H1 (cell line): ENCODE results near the gene PHOSPHO2. TPM values are rescaled to one million over a fixed set of nuclear protein-coding genes. Genes with fewer than 3 reads are reported as not detected.

Experiments used
- CTCF ChIA-PET: fragments of 300-600 bp; sonication (Branson Sonifier 250); formaldehyde crosslinking; loops from one replicate; lab custom pipeline; 2021; ENCODE audit not compliant: partially characterized antibody; lab: Charles Lee
- POLR2A ChIA-PET: fragments of 300-600 bp; sonication (Branson Sonifier 250); formaldehyde crosslinking; loops from one replicate; lab custom pipeline; 2021; ENCODE audit warnings: inconsistent platforms; ENCODE audit not compliant: partially characterized antibody; lab: Charles Lee
- DNase-seq, 2 experiments: peaks; one replicate each; pipeline versions ENCODE4 v3.0.0 to v3.0.0-alpha.2; 2010 to 2022; ENCODE audit warnings: low spot score in 2 of 2, low read depth in 1 of 2, mixed read lengths in 1 of 2
- FAIRE-seq: peaks from 2 replicates; lab custom pipeline; 2011; peaks lifted over from hg19 to GRCh38; lab: Jason Lieb, UNC
- H2AFZ ChIP-seq: 2 replicates; pipeline ENCODE4 v1.8.1; 2012; ENCODE audit warnings: low read length, inconsistent platforms
- H2AK5ac ChIP-seq: 2 replicates; pipeline ENCODE4 v1.6.1; 2013; ENCODE audit warnings: low read depth, low read length
- H2BK120ac ChIP-seq: replicated peaks from 2 replicates; pipeline ENCODE3; 2013; ENCODE audit warnings: low read depth, low read length, inconsistent platforms
- H2BK12ac ChIP-seq: 2 replicates; pipeline ENCODE4 v1.6.1; 2013; ENCODE audit warnings: low read depth, low read length
- H2BK15ac ChIP-seq: 2 replicates; pipeline ENCODE4 v1.6.1; 2013; ENCODE audit warnings: low read length
- H2BK20ac ChIP-seq: 2 replicates; pipeline ENCODE4 v1.6.1; 2013; ENCODE audit warnings: low read length
- H2BK5ac ChIP-seq: 2 replicates; pipeline ENCODE4 v1.6.1; 2013; ENCODE audit warnings: low read depth, low read length
- H3K14ac ChIP-seq: 2 replicates; pipeline ENCODE4 v1.6.1; 2013; ENCODE audit warnings: inconsistent platforms; ENCODE audit not compliant: insufficient read length
- H3K18ac ChIP-seq: 2 replicates; pipeline ENCODE4 v1.6.1; 2013; ENCODE audit warnings: low read length; ENCODE audit errors: extremely low read depth
- H3K23ac ChIP-seq: 2 replicates; pipeline ENCODE4 v1.6.1; 2013; ENCODE audit warnings: inconsistent platforms; ENCODE audit not compliant: insufficient read length
- H3K23me2 ChIP-seq: 2 replicates; pipeline ENCODE4 v1.6.1; 2013; ENCODE audit warnings: low read depth, low read length
- H3K27ac ChIP-seq: 2 replicates; pipeline ENCODE4 v1.6.1; 2011; ENCODE audit warnings: low read depth, low read length, inconsistent platforms
- H3K27me3 ChIP-seq, 4 experiments: replicated peaks in 1 of 4; 1 replicate in 1 of 4; 2 replicates in 3 of 4; pipeline versions ENCODE4 v1.6.1 to v1.8.1; 2011 to 2013; ENCODE audit warnings: low read length in 3 of 4, mild to moderate bottlenecking in 3 of 4, inconsistent platforms in 2 of 4, mixed read lengths in 2 of 4, moderate library complexity in 1 of 4; ENCODE audit not compliant: control insufficient read depth in 3 of 4, insufficient read depth in 3 of 4; ENCODE audit errors: extremely low read depth in 1 of 4
- H3K36me3 ChIP-seq, 4 experiments: 2 replicates each; pipeline versions ENCODE4 v1.6.1 to v1.8.1; 2011 to 2013; ENCODE audit warnings: mild to moderate bottlenecking in 4 of 4, low read length in 3 of 4, moderate library complexity in 2 of 4, control low read depth in 1 of 4, inconsistent platforms in 1 of 4; ENCODE audit not compliant: insufficient read depth in 4 of 4, control insufficient read depth in 2 of 4
- H3K4ac ChIP-seq: replicated peaks from 2 replicates; pipeline ENCODE3; 2013; ENCODE audit warnings: low read length, low read depth, mixed read lengths, inconsistent platforms; ENCODE audit not compliant: insufficient read length
- H3K4me1 ChIP-seq, 4 experiments: replicated peaks in 1 of 4; 1 replicate in 1 of 4; 2 replicates in 3 of 4; pipeline versions ENCODE4 v1.6.1 to v1.8.1; 2011 to 2013; ENCODE audit warnings: low read length in 3 of 4, inconsistent platforms in 2 of 4, mixed read lengths in 1 of 4; ENCODE audit not compliant: insufficient read depth in 4 of 4, control insufficient read depth in 3 of 4
- H3K4me2 ChIP-seq, 2 experiments: 2 replicates each; pipeline versions ENCODE4 v1.6.1 to v1.8.1; 2011 to 2013; ENCODE audit warnings: low read depth in 2 of 2, low read length in 2 of 2, control low read depth in 1 of 2, inconsistent platforms in 1 of 2, mild to moderate bottlenecking in 1 of 2; ENCODE audit not compliant: insufficient read depth in 1 of 2
- H3K4me3 ChIP-seq, 4 experiments: fragments of 200-600, 300-600 bp in 1 of 4; sonication (generic), shearing (Covaris generic), sonication (Bioruptor Twin) in 1 of 4; 2 replicates each; pipeline versions ENCODE4 v1.5.1 to v1.8.1; 2011 to 2016; ENCODE audit warnings: low read length in 4 of 4, low read depth in 3 of 4, control low read depth in 2 of 4, inconsistent platforms in 2 of 4, mild to moderate bottlenecking in 2 of 4, mixed read lengths in 1 of 4, moderate library complexity in 1 of 4; ENCODE audit not compliant: insufficient read depth in 2 of 4; ENCODE audit errors: extremely low read depth in 1 of 4
- H3K56ac ChIP-seq: replicated peaks from 2 replicates; pipeline ENCODE3; 2013; ENCODE audit warnings: low read depth, mild to moderate bottlenecking, mixed read lengths, low read length, inconsistent platforms; ENCODE audit not compliant: insufficient read length
- H3K79me1 ChIP-seq: 2 replicates; pipeline ENCODE4 v1.6.1; 2013; ENCODE audit warnings: low read depth, low read length, control low read depth
- H3K79me2 ChIP-seq, 2 experiments: 2 replicates each; pipeline versions ENCODE4 v1.6.1 to v1.8.1; 2012 to 2013; ENCODE audit warnings: low read length in 2 of 2, mild to moderate bottlenecking in 2 of 2, inconsistent platforms in 1 of 2; ENCODE audit not compliant: insufficient read depth in 2 of 2, control insufficient read depth in 1 of 2
- H3K9ac ChIP-seq, 4 experiments: replicated peaks in 1 of 4; 1 replicate in 1 of 4; 2 replicates in 3 of 4; pipeline versions ENCODE4 v1.6.1 to v1.8.1; 2011 to 2013; ENCODE audit warnings: low read depth in 3 of 4, low read length in 3 of 4, control low read depth in 2 of 4, mild to moderate bottlenecking in 2 of 4, moderate library complexity in 2 of 4, inconsistent platforms in 1 of 4; ENCODE audit errors: extremely low read depth in 1 of 4
- H3K9me3 ChIP-seq, 2 experiments: 2 replicates each; pipeline versions ENCODE4 v1.6.1 to v1.8.1; 2012 to 2013; ENCODE audit warnings: mild to moderate bottlenecking in 2 of 2, moderate library complexity in 2 of 2, control low read depth in 1 of 2, inconsistent platforms in 1 of 2, low read depth in 1 of 2, low read length in 1 of 2, mixed read lengths in 1 of 2; ENCODE audit not compliant: insufficient read depth in 2 of 2
- H4K20me1 ChIP-seq, 2 experiments: replicated peaks in 1 of 2; 2 replicates each; pipeline versions ENCODE3 to v1.8.1; 2011 to 2013; ENCODE audit warnings: inconsistent platforms in 2 of 2, low read length in 2 of 2, mild to moderate bottlenecking in 1 of 2; ENCODE audit not compliant: insufficient read depth in 2 of 2, control insufficient read depth in 1 of 2
- H4K5ac ChIP-seq: 2 replicates; pipeline ENCODE4 v1.6.1; 2013; ENCODE audit warnings: low read length, low read depth, mixed read lengths, inconsistent platforms; ENCODE audit not compliant: insufficient read length
- H4K8ac ChIP-seq: 2 replicates; pipeline ENCODE4 v1.8.0; 2013; ENCODE audit warnings: mild to moderate bottlenecking, moderate library complexity, low read length, inconsistent platforms; ENCODE audit not compliant: insufficient read depth; ENCODE audit errors: extremely low read depth
- H4K91ac ChIP-seq: replicated peaks from 2 replicates; pipeline ENCODE3; 2013; ENCODE audit warnings: low read length, mixed read lengths, inconsistent platforms; ENCODE audit not compliant: insufficient read length
- CEBPB ChIP-seq: IDR thresholded peaks from 2 replicates; pipeline ENCODE4 v1.6.1; 2012; ENCODE audit warnings: low read depth, low read length
- CHD1 ChIP-seq: IDR thresholded peaks from 2 replicates; pipeline ENCODE4 v1.6.1; 2012; ENCODE audit warnings: low read depth, low read length, improper control_type of control experiment
- PHF8 ChIP-seq: fragments of 200-600 bp; sonication (generic); conservative IDR thresholded peaks from 2 replicates; pipeline ENCODE4 v1.7.1; 2012; ENCODE audit warnings: low read depth, mild to moderate bottlenecking, inconsistent platforms, low read length, moderate library complexity
- RNF2 ChIP-seq: fragments of 200-900, 300-1000 bp; sonication (generic); IDR thresholded peaks from 2 replicates; pipeline ENCODE4 v1.7.1; 2016; ENCODE audit warnings: borderline replicate concordance, low read depth, mild to moderate bottlenecking, antibody characterized with exemption, low read length; ENCODE audit not compliant: poor library complexity, severe bottlenecking; ENCODE audit errors: missing control alignments
- RXRA ChIP-seq: IDR thresholded peaks from 2 replicates; pipeline ENCODE4 v1.6.1; 2011; ENCODE audit warnings: low read depth, mild to moderate bottlenecking, low read length, moderate library complexity; ENCODE audit not compliant: insufficient read depth
- WGBS, 2 experiments: shearing (Covaris generic) in 1 of 2; methylation state at CpG; one replicate each; pipeline versions ENCODE4 v1.1.6 to v1.1.7; 2013 to 2015; ENCODE audit warnings: low lambda C conversion rate in 2 of 2, mixed read lengths in 2 of 2, inconsistent platforms in 1 of 2, low coverage in 1 of 2, missing lambda C conversion rate in 1 of 2; ENCODE audit not compliant: insufficient replicate concordance in 2 of 2, insufficient coverage in 1 of 2, insufficient read length in 1 of 2; ENCODE audit errors: extremely low coverage in 1 of 2, missing lambda C conversion rate in 1 of 2; 5-methylcytosine and 5-hydroxymethylcytosine counted together
- polyA plus RNA-seq, 7 experiments: library from polyadenylated mRNA; depleted of rRNA in 3 of 7; stranded (reverse) in 5 of 7; unstranded in 2 of 7; fragments of >200 nt in 5 of 7; fragments of 200-250 nt in 2 of 7; gene quantifications; 1 replicate in 5 of 7; 2 replicates in 1 of 7; 4 replicates in 1 of 7; pipeline versions ENCODE4 v1.2.1 to v1.2.3, GENCODE V29; 2011 to 2013; ENCODE audit warnings: missing spikeins in 2 of 7, mixed read lengths in 2 of 7
- total RNA-seq: library from RNA; stranded (reverse); fragmentation: NEBNext Ultra II Directional; extraction: Animal tissue kit (Norgen Biotek cat#: 25700); gene quantifications from 2 replicates; pipeline ENCODE4 v1.2.1, GENCODE V29; 2021

The PHOSPHO2 gene
- total and polyA plus RNA-seq, 2 of the 8 experiments (the other 6 are each of a cell fraction or from before 2014, with no cell fraction given): 2.4 to 8.5 TPM

GRCh38 chr2:169649278-169649677 is 45.0 kb upstream of the PHOSPHO2 start:
- H3K4ac ChIP-seq: no peak overlapping the region
- CTCF ChIA-PET: no interaction called here

More at GRCh38 chr2:169649278-169649677, 45.0 kb upstream of the PHOSPHO2 start:
- H2BK15ac ChIP-seq: no peak overlapping the region
- no peaks in the 10 kb centered on the region for H3K27me3 ChIP-seq
- H3K79me1 ChIP-seq: no peaks in the 10 kb centered on the region
- H3K23me2 ChIP-seq: no peaks in the 10 kb centered on the region; the same call in 1 of the 2 replicates
- H2AFZ ChIP-seq: no peak overlapping the region
- H3K14ac ChIP-seq: no peak overlapping the region
- no peak for DNase-seq
- H3K4me1 ChIP-seq: no peaks in the 10 kb centered on the region
- TF ChIP-seq CEBPB (no peak), RNF2 (no peak), PHF8 (no peak), RXRA (no peak), CHD1 (no peak)
- TF ChIP-seq, all 59 proteins: peak for 0
- WGBS, 2 experiments: 89% methylated on average over 1 of the region's 1 CpG; no CpG with 5 or more reads in 1 of the 2 experiments
- no peak for FAIRE-seq
- Histone ChIP-seq H2AK5ac (no peak overlapping the region), H2BK5ac (no peak overlapping the region), H4K5ac (no peak overlapping the region), H3K4me2 (no peak overlapping the region), H3K36me3 (no peaks in the 10 kb centered on the region), H2BK20ac (no peak overlapping the region), H4K91ac (no peak overlapping the region), H3K23ac (no peak overlapping the region), H3K9me3 (no peaks in the 10 kb centered on the region), H3K9ac (no peak overlapping the region), H3K18ac (no peak overlapping the region), H2BK120ac (no peak overlapping the region), H4K20me1 (no peaks in the 10 kb centered on the region), H3K4me3 (no peak overlapping the region), H3K27ac (no peak overlapping the region), H2BK12ac (no peak overlapping the region), H3K56ac (no peak overlapping the region), H4K8ac (no peak overlapping the region), H3K79me2 (no peaks in the 10 kb centered on the region)
- POLR2A ChIA-PET: no interaction called here
